OCI-LY1 (cell line): ENCODE results near the gene XYLT2.

Experiments used
- EZH2 ChIP-seq: fragments of 200-600 bp; sonication (generic), shearing (Covaris generic); IDR thresholded peaks from 2 replicates; pipeline ENCODE4 v1.8.0; 2017; ENCODE audit warnings: borderline replicate concordance, mixed run types, mild to moderate bottlenecking, antibody characterized with exemption, low read length, moderate library complexity, mixed read lengths
- TF ChIP-seq, protein P1 (sequence below): fragments of 200-600 bp; sonication (generic), shearing (Covaris generic); IDR thresholded peaks from 2 replicates; pipeline ENCODE4 v1.5.1; 2017; ENCODE audit warnings: mild to moderate bottlenecking, antibody characterized with exemption, low read length, moderate library complexity, mixed read lengths

DNA sequence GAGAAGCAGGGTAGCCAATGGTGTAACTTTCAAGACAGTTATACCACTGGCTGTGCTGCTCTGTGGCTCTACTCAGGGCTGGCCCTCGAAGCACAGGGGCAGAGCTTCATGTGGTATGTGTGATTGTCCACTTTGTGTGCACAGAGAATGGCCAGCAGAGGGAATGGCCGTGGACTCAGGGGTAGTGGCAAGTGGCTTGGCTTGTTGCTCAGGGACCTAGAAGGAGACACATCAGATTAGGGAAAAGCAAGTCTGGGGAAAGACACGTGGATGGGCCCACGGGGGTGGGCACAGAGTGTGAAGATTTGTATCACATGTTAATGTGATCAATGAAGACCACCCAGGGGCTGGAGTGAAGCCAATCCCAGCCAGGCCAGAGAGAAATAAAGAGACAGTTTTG is 20.0 kb upstream of the XYLT2 start:
- TF ChIP-seq, protein P1, sequence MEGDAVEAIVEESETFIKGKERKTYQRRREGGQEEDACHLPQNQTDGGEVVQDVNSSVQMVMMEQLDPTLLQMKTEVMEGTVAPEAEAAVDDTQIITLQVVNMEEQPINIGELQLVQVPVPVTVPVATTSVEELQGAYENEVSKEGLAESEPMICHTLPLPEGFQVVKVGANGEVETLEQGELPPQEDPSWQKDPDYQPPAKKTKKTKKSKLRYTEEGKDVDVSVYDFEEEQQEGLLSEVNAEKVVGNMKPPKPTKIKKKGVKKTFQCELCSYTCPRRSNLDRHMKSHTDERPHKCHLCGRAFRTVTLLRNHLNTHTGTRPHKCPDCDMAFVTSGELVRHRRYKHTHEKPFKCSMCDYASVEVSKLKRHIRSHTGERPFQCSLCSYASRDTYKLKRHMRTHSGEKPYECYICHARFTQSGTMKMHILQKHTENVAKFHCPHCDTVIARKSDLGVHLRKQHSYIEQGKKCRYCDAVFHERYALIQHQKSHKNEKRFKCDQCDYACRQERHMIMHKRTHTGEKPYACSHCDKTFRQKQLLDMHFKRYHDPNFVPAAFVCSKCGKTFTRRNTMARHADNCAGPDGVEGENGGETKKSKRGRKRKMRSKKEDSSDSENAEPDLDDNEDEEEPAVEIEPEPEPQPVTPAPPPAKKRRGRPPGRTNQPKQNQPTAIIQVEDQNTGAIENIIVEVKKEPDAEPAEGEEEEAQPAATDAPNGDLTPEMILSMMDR = no peak
- TF ChIP-seq EZH2 = no peak
